ENCODE data around the gene TKT. TPM values are rescaled to one million over a fixed set of nuclear protein-coding genes. Genes with fewer than 3 reads are reported as not detected.

TKT gene
- total and polyA plus RNA-seq, 2 of the 4 experiments (the other 2 are of a cell fraction), result 280 to 349 TPM

DNA sequence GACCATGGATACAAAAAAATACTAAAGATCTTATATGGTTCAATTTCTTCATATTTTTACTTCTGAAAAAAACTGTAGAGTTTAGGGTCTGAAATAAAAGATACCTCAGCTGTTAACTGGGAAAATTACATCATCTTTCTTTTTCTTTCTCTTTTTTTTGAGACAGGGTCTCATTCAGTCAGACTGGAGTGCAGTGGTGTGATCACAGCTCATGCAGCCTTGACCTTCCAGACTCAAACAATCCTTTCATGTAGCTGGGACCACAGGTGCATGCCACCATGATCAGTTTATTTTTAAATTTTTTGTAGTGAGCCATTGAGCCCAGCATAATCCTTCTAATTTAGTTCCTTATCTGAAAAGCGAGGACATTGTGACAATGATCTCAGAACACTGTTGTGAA is 39.6 kb upstream of the TKT start:
- in situ Hi-C loops (cut with MboI; ENCODE audit: low sequenced_read_pairs), result loop anchor here (25.0 kb wide), 1 partner anchor 592 kb away; the partner anchor contains the start of genes ACTR8 and SELENOK
- BruUV-seq (replicated peaks), result no TSS peak

More for the DNA sequence above, 39.6 kb upstream of the TKT start:
- Histone ChIP-seq H3K4me1 (ENCODE audit: control insufficient read depth, insufficient read depth, low read length) (peaks cover 2% of the 10 kb centered on the region; the same call in 1 of the 2 replicates), H3K56ac (ENCODE audit: extremely low read depth, insufficient read depth, low read length) (no peak overlapping the region), H3K4me3 (ENCODE audit: insufficient read depth, low read depth, low read length) (no peak overlapping the region), H3K18ac (ENCODE audit: low read depth, low read length) (no peak overlapping the region), H4K91ac (ENCODE audit: insufficient read depth, low read depth, low read length) (no peak overlapping the region), H3K4me2 (ENCODE audit: low read depth, low read length) (no peak overlapping the region), H2BK120ac (ENCODE audit: low read depth, low read length) (no peak overlapping the region), H3K79me1 (ENCODE audit: low read depth in 1 of 2, low read length in 2 of 2) (peaks cover 3 to 20% of the 10 kb centered on the region in 2 experiments; a peak in 1 of 4 replicates), H2BK20ac (ENCODE audit: low read depth, low read length) (no peak overlapping the region), H2AK9ac (replicated peaks; ENCODE audit: low read depth, low read length, poor library complexity) (no peak overlapping the region), H4K8ac (ENCODE audit: low read depth in 2 of 2, low read length in 2 of 2) (no peak overlapping the region), H3K23ac (ENCODE audit: low read depth, low read length) (no peak overlapping the region), H3K4ac (ENCODE audit: low read depth, low read length) (no peak overlapping the region), H2BK15ac (ENCODE audit: low read depth, low read length) (no peak overlapping the region), H2BK5ac (ENCODE audit: low read depth, low read length, poor library complexity, severe bottlenecking) (no peak overlapping the region), H2AFZ (replicated peaks; ENCODE audit: low read length, poor library complexity) (no peak overlapping the region), H4K20me1 (ENCODE audit: insufficient read depth, low read length) (peaks cover 3% of the 10 kb centered on the region; the same call in 1 of the 2 replicates), H3K27me3 (ENCODE audit: control insufficient read depth, insufficient read depth, low read length) (no peaks in the 10 kb centered on the region), H3K27ac (ENCODE audit: insufficient read depth, low read length) (no peak overlapping the region), H3K9me1 (ENCODE audit: insufficient read depth, low read length) (peaks cover 6% of the 10 kb centered on the region; the same call in 1 of the 2 replicates), H3K14ac (replicated peaks; ENCODE audit: low read depth, low read length) (no peak overlapping the region), H4K5ac (ENCODE audit: low read depth, low read length) (no peak overlapping the region), H3K9ac (ENCODE audit: low read depth, low read length) (no peak overlapping the region), H2AK5ac (ENCODE audit: low read depth, low read length) (no peak overlapping the region), H3K9me3 (ENCODE audit: control insufficient read depth, insufficient read depth, low read length) (no peaks in the 10 kb centered on the region), H3K36me3 (ENCODE audit: control insufficient read depth, insufficient read depth, low read length) (peaks cover 18% of the 10 kb centered on the region)
- CTCF ChIA-PET, result no interaction called here
- POLR2A ChIA-PET (ENCODE audit: unreplicated experiment), result no interaction called here
- no peak for ATAC-seq (ENCODE audit: low read depth)
- dilution Hi-C loops (cut with HindIII; ENCODE audit: low sequenced_read_pairs, unreplicated experiment), result no loop called here
- no peak for TF ChIP-seq POLR2A (IDR thresholded peaks at IDR 0.05; ENCODE audit: low read depth, low read length)
- TF ChIP-seq, protein P1, sequence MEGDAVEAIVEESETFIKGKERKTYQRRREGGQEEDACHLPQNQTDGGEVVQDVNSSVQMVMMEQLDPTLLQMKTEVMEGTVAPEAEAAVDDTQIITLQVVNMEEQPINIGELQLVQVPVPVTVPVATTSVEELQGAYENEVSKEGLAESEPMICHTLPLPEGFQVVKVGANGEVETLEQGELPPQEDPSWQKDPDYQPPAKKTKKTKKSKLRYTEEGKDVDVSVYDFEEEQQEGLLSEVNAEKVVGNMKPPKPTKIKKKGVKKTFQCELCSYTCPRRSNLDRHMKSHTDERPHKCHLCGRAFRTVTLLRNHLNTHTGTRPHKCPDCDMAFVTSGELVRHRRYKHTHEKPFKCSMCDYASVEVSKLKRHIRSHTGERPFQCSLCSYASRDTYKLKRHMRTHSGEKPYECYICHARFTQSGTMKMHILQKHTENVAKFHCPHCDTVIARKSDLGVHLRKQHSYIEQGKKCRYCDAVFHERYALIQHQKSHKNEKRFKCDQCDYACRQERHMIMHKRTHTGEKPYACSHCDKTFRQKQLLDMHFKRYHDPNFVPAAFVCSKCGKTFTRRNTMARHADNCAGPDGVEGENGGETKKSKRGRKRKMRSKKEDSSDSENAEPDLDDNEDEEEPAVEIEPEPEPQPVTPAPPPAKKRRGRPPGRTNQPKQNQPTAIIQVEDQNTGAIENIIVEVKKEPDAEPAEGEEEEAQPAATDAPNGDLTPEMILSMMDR (conservative IDR thresholded peaks at IDR 0.05; ENCODE audit: low read depth, low read length), result no peak
- TF ChIP-seq, protein P2, sequence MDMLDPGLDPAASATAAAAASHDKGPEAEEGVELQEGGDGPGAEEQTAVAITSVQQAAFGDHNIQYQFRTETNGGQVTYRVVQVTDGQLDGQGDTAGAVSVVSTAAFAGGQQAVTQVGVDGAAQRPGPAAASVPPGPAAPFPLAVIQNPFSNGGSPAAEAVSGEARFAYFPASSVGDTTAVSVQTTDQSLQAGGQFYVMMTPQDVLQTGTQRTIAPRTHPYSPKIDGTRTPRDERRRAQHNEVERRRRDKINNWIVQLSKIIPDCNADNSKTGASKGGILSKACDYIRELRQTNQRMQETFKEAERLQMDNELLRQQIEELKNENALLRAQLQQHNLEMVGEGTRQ (IDR thresholded peaks at IDR 0.05; ENCODE audit: low read depth, low read length), result no peak
- no peak for TF ChIP-seq CEBPB (IDR thresholded peaks at IDR 0.05; ENCODE audit: low read depth, low read length)
- TF ChIP-seq BHLHE40 (IDR thresholded peaks at IDR 0.05; ENCODE audit: low read depth, low read length), result no peak
- no peak for TF ChIP-seq SMC3 (IDR thresholded peaks at IDR 0.05; ENCODE audit: low read depth, low read length)
- TF ChIP-seq MAFK (IDR thresholded peaks at IDR 0.05; ENCODE audit: low read depth, low read length), result no peak
- TF ChIP-seq RCOR1 (IDR thresholded peaks at IDR 0.05; ENCODE audit: insufficient replicate concordance, low read length), result no peak
- TF ChIP-seq CHD1 (IDR thresholded peaks at IDR 0.05; ENCODE audit: low read depth, low read length), result no peak
- no peak for TF ChIP-seq MAZ (IDR thresholded peaks at IDR 0.05; ENCODE audit: borderline replicate concordance, low read depth, low read length)
- TF ChIP-seq FOS (IDR thresholded peaks at IDR 0.05; ENCODE audit: low read depth, low read length), result no peak
- no peak for TF ChIP-seq RAD21 (IDR thresholded peaks at IDR 0.05; ENCODE audit: low read length)
- TF ChIP-seq MXI1 (IDR thresholded peaks at IDR 0.05; ENCODE audit: borderline replicate concordance, low read depth, low read length), result no peak
- no peak for TF ChIP-seq RFX5 (IDR thresholded peaks at IDR 0.05; ENCODE audit: low read depth, low read length)
- no peak for TF ChIP-seq NFE2L2 (IDR thresholded peaks at IDR 0.05; ENCODE audit: low read depth, low read length)
- TF ChIP-seq, protein P3, sequence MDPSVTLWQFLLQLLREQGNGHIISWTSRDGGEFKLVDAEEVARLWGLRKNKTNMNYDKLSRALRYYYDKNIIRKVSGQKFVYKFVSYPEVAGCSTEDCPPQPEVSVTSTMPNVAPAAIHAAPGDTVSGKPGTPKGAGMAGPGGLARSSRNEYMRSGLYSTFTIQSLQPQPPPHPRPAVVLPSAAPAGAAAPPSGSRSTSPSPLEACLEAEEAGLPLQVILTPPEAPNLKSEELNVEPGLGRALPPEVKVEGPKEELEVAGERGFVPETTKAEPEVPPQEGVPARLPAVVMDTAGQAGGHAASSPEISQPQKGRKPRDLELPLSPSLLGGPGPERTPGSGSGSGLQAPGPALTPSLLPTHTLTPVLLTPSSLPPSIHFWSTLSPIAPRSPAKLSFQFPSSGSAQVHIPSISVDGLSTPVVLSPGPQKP (IDR thresholded peaks at IDR 0.05; ENCODE audit: borderline replicate concordance, low read depth, low read length), result no peak
- no peak for DNase-seq
- intact Hi-C loops (cut with micrococcal nuclease), result loop anchor here (5.0 to 10.0 kb wide), 6 partner anchors 52 to 587 kb away; partner anchors contain the start of genes ACTR8 and DCP1A
- WGBS, 2 experiments (ENCODE audit: extremely low coverage in 2 of 2, insufficient read length in 1 of 2), result no CpG with 5 or more reads among the region's 1 CpG

All from IMR-90 (cell line).